Thoracic aorta (tissue), 2 donors: ENCODE results near the gene DGUOK. TPM values are rescaled to one million over a fixed set of nuclear protein-coding genes. Genes with fewer than 3 reads are reported as not detected.

ENCODE experiments used
- ATAC-seq: fragments of 150-250 bp; one replicate; pipeline ENCODE4 v1.8.0; 2017; ENCODE audit warnings: low read depth; ENCODE audit not compliant: insufficient number of reproducible peaks, low FRiP score
- DNase-seq: peaks from one replicate; pipeline ENCODE4 v3.0.0-alpha.2; 2020; ENCODE audit warnings: low spot score
- H3K27ac ChIP-seq, 2 donors: fragments of 200-600 bp; sonication (generic); 1 replicate in 1 of 2; 2 replicates in 1 of 2; pipeline ENCODE4 v1.5.1; 2016; ENCODE audit warnings: mild to moderate bottlenecking in 2 of 2, moderate library complexity in 2 of 2
- H3K27me3 ChIP-seq: fragments of 200-600 bp; sonication (generic); replicated peaks from 2 replicates; pipeline ENCODE4 v1.6.0; 2016; ENCODE audit warnings: mild to moderate bottlenecking; ENCODE audit not compliant: insufficient read depth
- H3K36me3 ChIP-seq: fragments of 200-600 bp; sonication (generic); one replicate; pipeline ENCODE4 v1.5.1; 2016
- H3K4me1 ChIP-seq, 2 donors: fragments of 200-600 bp; sonication (generic); 1 replicate in 1 of 2; 2 replicates in 1 of 2; pipeline versions ENCODE4 v1.5.1 to v1.6.0; 2016; ENCODE audit warnings: low read depth in 2 of 2, mild to moderate bottlenecking in 1 of 2; ENCODE audit not compliant: control insufficient read depth in 1 of 2
- H3K4me3 ChIP-seq: fragments of 200-600 bp; sonication (generic); 2 replicates; pipeline ENCODE4 v1.5.1; 2016; ENCODE audit warnings: mild to moderate bottlenecking
- H3K9me3 ChIP-seq: fragments of 200-600 bp; sonication (generic); 2 replicates; pipeline ENCODE4 v1.5.1; 2016
- total RNA-seq, 2 donors: library from RNA; depleted of rRNA; stranded (reverse); fragments of >200 nt; gene quantifications; one replicate each; pipeline versions ENCODE4 v1.1.0 to v1.2.3, GENCODE V29; 2016
- TF ChIP-seq, protein P1 (sequence below): fragments of 200-600 bp; sonication (generic); IDR thresholded peaks from one replicate; pipeline ENCODE4 v1.5.1; 2019; ENCODE audit warnings: antibody characterized with exemption

The DGUOK gene
- total RNA-seq, 2 donors from 2014 or later = 20.8 to 36.2 TPM

DNA sequence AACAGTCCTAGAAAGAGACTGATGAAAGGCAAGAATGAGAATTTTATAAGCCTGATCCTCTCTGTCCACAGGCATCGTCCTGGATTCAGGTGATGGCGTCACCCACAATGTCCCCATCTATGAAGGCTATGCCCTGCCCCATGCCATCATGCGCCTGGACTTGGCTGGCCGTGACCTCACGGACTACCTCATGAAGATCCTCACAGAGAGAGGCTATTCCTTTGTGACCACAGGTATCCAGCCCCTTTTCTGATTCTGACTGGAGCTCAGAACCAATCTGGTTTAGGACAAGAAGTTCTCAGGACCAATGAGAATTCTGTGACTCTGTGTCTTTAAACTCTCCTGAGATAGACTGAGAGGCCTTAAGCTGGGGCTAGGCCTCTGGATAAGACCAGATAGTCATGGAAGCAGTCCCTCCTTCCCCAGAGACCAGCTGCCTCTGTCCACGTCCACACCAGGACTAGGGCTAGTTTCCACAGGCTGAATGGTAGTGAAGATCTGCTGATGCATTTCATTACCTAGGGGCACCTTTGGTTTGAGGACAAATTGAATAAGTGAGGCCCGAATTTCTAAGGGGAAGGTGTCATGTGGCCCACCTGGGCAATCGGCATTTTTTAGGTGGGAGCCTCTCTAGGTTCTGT is 13.1 kb upstream of the DGUOK start:
- DNase-seq = no peak

DNA sequence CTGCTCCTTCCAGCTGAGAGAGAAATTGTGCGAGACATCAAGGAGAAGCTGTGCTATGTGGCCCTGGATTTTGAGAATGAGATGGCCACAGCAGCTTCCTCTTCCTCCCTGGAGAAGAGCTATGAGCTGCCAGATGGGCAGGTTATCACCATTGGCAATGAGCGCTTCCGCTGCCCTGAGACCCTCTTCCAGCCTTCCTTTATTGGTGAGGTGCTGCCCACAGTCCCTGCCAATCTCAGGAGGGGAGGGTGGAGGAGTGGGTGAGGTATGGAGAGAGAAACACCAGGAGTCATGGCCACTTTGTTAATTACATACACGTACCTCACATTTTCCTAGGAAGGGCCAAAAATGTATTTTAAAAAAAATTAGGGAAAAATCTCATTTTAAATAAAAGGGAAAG is 12.0 kb upstream of the DGUOK start:
- no peak for DNase-seq
- Histone ChIP-seq H3K27me3 (no peaks in the 10 kb centered on the region), H3K4me3 (no peak overlapping the region), H3K27ac (no peak overlapping the region), H3K4me1 (no peaks in the 10 kb centered on the region), H3K36me3 (peaks cover 69% of the 10 kb centered on the region), H3K9me3 (no peaks in the 10 kb centered on the region)
- ATAC-seq = no peak
- TF ChIP-seq, protein P1, sequence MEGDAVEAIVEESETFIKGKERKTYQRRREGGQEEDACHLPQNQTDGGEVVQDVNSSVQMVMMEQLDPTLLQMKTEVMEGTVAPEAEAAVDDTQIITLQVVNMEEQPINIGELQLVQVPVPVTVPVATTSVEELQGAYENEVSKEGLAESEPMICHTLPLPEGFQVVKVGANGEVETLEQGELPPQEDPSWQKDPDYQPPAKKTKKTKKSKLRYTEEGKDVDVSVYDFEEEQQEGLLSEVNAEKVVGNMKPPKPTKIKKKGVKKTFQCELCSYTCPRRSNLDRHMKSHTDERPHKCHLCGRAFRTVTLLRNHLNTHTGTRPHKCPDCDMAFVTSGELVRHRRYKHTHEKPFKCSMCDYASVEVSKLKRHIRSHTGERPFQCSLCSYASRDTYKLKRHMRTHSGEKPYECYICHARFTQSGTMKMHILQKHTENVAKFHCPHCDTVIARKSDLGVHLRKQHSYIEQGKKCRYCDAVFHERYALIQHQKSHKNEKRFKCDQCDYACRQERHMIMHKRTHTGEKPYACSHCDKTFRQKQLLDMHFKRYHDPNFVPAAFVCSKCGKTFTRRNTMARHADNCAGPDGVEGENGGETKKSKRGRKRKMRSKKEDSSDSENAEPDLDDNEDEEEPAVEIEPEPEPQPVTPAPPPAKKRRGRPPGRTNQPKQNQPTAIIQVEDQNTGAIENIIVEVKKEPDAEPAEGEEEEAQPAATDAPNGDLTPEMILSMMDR = no peak

More for the DNA sequence above, 13.1 kb upstream of the DGUOK start:
- no peaks in the 10 kb centered on the region for H3K9me3 ChIP-seq
- no peak overlapping the region for H3K27ac ChIP-seq
- no peaks in the 10 kb centered on the region for H3K4me1 ChIP-seq
- no peaks in the 10 kb centered on the region for H3K27me3 ChIP-seq
- peaks cover 69% of the 10 kb centered on the region for H3K36me3 ChIP-seq
- TF ChIP-seq, protein P1 = no peak
- ATAC-seq = no peak
- no peak overlapping the region for H3K4me3 ChIP-seq

DNA sequence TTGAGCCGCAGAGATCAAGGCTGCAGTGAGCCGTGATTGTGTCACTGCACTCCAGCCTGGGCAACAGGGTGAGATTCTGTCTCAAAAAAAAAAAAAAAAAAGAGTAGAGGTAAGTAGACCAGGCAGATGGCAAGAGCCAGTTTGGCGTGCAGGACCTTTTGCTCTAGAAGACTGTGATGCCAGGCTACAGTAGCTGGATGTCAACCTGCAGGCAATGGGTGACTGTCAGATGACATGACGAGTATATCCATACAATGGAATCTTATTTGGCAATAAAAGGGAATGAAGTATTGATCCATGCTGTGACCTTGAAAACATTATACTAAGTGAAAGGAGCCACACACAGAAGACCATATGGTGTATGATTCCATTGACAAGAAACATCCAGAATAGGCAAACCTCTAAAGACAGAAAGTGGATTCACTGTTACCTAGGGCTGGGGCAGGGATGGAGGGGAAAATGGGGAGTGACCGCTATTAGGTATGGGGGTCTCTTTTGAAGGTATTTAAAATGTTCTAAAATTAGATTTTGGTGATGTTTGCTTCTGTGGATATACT is 11.2 kb upstream of the DGUOK start:
- Histone ChIP-seq H3K9me3 (no peaks in the 10 kb centered on the region), H3K27ac (no peak overlapping the region), H3K4me1 (no peaks in the 10 kb centered on the region), H3K36me3 (peaks cover 68% of the 10 kb centered on the region), H3K27me3 (no peaks in the 10 kb centered on the region), H3K4me3 (no peak overlapping the region)
- TF ChIP-seq, protein P1 = no peak
- no peak for ATAC-seq
- DNase-seq = no peak

DNA sequence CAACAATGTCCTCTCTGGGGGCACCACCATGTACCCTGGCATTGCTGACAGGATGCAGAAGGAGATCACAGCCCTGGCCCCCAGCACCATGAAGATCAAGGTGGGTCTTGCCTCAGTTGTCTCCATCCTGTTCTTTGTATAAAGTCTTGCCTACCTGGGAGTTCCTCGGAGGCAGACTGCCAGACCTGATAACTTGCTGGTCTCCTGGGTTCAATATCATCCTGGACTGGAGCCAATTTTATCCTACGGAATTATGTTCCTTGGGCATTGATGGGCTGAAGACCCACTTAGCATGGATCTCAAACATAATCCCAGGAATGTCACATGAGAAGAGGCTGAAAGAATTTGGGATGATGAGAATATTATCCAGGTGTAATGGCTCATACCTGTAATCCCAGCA is 10.0 kb upstream of the DGUOK start:
- TF ChIP-seq, protein P1 = no peak
- H3K36me3 ChIP-seq = peaks cover 68% of the 10 kb centered on the region
- DNase-seq (no peak), ATAC-seq (no peak)
- no peak overlapping the region for H3K4me3 ChIP-seq
- no peaks in the 10 kb centered on the region for H3K4me1 ChIP-seq
- H3K9me3 ChIP-seq = no peaks in the 10 kb centered on the region
- no peak overlapping the region for H3K27ac ChIP-seq
- no peaks in the 10 kb centered on the region for H3K27me3 ChIP-seq

DNA sequence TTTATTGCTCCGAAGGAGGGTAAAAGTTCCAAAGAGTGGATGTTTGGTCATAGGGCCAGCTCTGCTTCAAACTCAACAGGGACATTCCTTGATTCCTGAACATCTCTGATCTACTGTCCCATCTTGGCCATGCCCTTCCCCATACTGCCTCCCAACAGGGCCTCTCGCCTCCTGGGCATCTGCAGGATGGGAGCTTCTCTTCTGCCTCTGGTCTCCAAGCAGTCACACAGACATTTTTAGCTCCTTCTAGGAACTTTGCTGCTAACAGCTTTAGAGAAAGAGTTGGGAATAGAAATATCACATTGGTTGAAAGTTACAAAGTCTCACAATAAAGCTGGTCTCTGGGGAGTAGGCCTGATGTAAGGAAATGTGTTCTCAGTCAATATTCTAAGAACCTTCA is 9.4 kb upstream of the DGUOK start:
- no peaks in the 10 kb centered on the region for H3K9me3 ChIP-seq
- no peak for ATAC-seq
- H3K4me1 ChIP-seq = no peaks in the 10 kb centered on the region
- no peak overlapping the region for H3K4me3 ChIP-seq
- TF ChIP-seq, protein P1 = no peak
- H3K27me3 ChIP-seq = no peaks in the 10 kb centered on the region
- H3K27ac ChIP-seq = no peak overlapping the region
- no peak for DNase-seq
- peaks cover 63% of the 10 kb centered on the region for H3K36me3 ChIP-seq
